Activated CD4-positive, alpha-beta T cell treated with anti-CD3 and anti-CD28 coated beads for 1 hour (primary cell): ENCODE results near the gene PTPRN2.

Experiments used
- DNase-seq: peaks from one replicate; pipeline ENCODE4 v3.0.0-alpha.2; 2020

Gene PTPRN2

DNA sequence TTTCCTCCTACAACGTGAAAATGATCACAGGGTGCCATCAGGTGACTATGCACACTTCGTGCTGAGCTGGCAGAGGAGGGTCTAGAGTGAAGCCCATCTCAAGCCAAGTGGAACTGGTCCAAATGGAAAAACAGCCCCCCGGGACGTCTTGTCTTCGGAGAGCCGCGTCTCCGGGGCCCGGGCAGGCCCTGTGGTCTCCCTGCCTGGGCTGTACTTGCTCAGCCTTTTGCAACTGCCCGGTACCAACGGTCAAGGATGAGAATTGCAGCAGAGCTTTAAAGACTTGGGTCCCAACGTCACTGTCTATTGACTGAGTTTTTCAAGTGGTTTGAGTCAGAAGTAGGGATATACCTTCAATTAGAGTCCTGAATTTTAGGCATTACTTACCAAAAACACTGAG, 315.5 kb downstream of the PTPRN2 start:
- no peak for DNase-seq

DNA sequence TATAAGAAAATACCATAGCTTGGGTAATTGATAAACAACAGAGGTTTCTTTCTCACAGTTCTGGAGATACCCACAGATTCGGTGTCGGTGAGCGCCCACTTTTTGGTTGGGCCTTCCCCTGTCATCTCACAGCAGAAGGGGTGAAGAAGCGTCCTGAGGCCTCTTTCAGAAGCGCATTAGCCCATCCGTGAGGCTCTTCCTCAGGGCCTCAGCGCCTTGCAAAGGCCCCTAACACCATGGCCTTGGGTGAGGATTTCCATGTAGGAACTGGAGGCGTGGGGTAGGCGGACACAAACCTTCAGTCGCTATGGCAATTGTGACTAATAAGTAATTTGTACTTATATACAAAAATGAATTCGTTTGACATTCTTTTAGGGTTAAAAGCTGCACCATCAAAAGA, 316.0 kb downstream of the PTPRN2 start:
- no peak for DNase-seq

DNA sequence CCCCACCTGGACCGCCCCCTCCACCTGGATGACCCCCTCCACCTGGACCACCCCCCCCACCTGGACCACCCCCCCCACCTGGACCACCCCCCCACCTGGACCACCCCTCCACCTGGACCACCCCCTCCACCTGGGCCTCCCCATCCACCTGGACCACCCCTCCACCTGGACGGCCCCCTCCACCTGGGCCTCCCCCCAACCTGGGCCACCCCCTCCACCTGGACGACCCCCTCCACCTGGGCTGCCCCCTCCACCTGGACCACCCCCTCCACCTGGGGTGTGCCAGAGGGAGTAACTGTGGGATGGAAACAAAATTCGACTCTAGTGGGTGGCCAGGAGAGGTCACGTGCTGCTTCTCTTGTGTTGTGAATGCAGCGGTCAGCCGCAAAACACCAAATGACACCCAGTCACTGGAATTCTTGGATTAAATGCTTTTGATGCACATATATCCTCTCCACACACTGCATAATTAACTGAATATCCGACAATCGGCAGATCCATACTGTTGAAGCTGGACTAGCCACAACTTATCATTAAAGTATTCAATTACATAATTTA, 316.7 kb downstream of the PTPRN2 start:
- DNase-seq: no peak

DNA sequence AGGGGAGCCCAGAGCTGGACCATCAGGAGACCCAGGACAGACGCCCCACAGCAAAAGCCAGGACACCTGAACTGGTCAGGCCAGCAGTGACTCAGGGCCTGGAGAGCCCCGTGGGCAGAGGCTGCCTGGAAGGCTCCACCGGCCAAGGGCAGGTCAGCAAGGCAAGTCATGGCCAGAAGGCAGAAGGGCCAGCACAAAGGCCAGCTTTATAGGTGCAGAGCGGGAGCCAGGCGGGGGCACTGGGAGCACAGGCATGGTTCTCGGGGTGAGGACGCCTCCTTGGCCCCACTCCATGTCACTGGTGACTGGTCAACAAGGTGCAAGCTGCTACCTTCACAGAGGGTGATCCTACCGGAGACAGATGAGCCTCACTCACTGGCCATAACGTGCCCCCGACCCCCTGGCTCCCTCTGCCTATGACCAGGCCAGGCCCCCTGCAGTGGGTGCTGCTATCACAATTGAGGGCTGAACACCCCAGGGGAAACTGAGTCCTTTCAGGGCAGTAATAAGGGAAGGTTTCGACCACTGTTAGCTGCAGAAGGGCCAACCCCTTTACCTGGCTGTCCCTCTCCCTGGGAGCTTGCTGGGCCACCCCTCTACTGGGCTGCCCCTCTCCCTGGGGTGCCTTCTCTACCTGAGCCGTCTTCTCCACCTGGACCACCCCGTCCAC, 317.4 kb downstream of the PTPRN2 start:
- DNase-seq: no peak

DNA sequence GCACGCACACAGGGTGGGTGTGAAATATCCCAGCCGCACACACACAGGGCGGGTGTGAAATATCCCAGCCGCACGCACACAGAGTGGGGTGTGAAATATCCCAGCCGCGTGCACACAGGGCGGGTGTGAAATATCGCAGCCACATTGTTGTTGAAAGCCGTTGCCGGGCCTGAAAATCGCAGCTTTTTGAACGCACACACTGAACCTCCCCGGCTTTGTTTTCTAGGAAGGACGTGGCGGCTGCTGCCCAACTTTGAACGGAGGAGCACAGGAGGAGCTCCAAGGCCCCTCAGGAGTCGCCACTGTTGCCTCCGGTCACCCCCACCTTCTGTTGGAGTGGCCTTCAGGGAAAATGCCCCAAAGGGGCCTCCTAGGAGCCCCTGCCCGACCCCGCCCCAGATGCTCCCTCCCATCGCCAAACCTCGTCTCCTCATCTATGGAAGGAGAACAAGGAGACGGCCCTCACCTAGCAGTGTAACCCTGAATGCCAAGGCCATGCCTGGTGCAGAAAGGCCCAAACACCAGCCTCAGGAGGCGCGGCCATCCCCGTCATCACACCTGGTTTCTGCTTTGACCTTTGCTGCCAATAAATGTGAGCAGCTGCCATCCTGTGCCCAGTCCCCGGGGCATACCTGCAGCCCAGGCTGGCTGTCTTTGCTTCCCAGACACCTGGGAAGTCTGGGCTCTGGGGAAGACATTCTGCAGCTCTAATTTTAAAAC, 318.6 kb downstream of the PTPRN2 start:
- DNase-seq: no peak

DNA sequence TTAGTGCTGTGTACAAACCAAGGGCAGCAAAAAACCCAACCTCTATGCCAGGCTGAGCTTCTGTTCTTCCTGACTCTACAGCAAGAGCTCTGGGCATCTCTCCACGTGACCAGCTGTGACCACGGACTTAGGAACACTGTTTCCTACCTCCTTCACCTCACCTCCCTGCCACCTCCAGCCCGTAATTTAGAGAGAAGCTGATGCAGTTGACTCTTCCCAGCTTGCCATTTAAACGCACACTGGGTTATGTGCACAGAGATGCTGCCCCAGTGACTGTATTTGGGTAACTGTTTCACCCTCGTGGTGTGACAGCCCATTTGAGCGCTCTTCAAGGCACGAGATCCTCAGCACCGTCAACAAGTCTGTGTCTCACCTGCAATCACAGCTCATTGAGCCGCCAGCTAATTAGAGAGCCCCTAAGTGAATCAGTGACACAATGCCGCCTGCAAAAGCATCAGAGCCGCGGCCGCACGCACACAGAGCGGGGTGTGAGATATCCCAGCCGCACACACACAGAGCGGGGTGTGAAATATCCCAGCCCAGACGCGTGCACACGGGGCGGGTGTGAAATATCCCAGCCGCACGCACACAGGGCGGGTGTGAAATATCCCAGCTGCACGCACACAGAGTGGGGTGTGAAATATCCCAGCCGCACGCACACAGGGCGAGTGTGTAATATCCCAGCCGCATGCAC, 319.7 kb downstream of the PTPRN2 start:
- no peak for DNase-seq

DNA sequence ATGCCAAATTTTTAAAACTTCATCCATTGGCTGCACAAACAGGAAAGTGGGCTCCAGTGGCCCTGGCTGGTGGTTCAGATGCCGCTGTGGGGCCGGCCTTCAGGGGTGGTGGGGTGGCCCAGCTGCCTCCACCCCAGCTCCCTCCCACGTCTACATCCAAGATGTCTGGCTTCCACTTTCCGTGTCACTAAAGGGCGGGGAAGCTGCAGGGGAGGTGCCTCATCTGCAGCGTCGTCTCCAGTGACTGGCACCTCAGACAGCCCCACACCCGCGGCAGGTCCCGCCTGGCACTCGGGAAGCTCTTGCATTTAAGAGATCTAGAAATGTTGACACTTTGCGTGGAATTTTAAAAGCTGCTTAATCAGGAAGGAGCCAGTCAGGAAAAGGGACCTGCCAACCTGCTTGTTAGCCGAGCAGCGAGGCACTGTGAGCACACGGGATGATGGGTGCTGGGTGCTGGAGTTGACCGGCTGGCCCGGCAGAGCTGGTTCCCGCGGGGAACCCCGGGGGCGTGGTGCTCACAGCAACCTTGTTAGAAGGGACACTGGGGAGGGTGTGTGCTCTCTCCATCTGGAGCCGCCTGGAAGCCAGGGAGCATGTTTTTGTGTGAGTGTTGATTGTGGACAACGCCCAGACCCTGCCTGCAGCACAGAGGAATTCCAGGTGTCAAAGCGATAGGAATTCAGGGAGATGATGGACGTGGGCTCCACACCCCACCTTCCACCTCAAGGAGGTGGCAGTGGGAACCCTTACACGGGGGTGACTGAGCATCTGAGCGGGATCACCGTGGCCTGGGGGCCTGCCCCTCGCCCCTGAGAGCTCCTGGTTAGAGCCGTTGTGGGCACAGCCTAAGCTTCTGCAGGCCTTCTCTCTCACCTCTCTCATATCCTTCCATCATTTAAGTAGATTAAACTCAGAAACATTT, 320.5 kb downstream of the PTPRN2 start:
- DNase-seq: no peak

DNA sequence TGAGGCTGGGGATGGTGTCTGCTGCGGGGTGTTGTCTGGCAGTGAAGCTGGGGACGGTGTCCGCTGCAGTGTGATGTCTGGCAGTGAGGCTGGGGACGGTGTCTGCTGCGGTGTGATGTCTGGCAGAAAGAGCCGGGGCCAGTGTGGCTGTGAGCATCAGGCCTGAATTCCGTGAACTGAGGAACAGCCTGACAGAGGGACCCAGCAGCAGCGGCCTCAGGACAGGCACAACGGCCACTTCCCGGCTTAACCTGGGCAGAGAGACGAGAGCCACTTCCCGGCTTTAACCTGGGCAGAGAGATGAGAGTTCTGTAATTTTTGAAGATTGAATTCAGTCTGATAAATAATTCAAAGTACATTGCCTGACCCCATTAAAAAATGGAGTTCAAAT, 321.2 kb downstream of the PTPRN2 start:
- DNase-seq: no peak

DNA sequence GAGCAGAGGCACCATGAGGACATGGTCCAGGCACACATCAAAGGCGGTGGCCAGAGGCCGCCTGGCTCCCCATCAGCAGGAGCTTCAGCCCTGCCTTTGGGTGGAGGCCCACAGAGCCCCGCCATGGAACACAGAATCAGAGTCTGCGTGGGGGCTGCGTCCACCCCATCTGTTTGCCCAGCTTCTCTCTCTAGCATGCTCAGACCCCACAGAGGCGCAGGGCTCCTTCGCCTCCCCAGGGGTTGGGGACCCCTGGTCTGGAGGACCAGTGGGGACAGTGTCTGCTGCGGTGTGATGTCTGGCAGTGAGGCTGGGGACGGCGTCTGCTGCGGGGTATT, 321.9 kb downstream of the PTPRN2 start:
- no peak for DNase-seq

DNA sequence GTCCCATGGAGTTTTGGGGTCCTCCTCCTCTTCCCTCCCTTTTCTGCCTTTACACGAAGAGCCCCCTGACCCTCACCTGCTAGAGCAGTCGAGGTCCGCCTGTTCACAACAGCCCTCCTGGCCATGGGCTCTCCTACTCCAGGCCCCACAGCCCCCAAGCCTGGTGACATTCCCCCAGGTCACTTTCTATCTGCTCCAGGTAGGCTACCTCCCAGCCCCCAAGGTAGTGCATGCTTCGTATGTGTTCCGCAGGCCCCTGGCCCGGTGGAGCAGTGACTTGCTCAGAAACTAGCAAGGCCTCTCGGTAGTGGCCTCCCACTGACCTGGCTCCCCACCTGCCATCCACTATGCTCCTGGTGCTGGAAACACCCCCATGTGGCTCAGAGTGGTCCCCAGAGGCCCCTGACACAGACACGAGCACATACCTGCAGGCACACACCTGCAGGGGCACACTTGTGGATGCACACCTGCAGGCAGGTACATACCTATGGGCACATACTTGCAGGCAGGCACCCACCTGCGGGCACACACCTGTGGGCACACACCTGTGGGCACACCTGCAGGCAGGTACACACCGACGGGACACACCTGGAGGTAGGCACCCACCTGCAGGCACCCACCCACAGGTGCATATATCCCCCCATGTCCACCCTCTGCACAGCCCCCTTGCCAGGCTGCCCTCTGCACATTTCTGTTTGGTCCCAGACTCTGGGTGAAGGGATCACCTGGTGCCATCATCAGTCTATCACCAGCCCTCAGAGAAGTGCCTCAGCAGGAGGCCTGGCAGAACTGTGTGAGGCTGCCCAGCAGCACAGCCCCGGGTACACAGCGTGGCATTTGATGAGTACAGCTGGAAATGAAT, 322.5 kb downstream of the PTPRN2 start:
- no peak for DNase-seq

DNA sequence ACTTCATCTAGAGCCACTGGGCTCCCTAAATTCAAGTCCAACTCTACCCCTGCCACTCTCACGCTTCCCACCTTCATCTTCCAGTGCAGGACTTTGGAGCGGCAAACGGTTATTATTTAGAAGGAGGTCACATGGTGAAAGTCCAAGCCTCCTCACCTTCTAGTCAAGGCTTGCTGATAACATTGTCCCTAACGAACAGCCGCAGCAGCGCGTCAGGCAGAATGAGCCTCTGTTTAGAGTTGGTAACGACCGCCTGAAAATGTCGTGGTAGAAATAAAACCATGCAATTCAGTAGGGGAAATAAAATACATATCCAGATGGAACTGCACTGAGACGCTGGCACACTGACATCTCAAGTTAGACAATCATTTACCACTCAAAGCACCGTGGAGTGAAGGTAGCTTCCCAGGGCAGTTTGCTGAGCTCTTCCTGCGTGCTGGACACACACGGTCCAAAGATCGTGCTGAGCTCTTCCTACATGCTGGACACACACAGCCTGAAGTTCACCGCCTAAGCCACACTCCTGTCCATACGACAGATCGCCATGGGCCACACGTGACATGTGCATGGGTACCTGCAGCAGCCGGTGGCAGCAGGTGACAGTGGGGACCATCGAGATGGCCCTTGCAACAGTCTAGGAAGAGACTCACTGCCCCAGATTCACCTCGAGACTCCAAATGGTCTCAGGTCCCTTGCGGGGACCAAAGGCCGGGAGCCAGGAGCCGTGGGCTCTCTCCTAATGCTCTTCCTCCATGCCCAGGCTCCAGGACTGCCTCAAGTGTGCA, 323.5 kb downstream of the PTPRN2 start:
- no peak for DNase-seq

DNA sequence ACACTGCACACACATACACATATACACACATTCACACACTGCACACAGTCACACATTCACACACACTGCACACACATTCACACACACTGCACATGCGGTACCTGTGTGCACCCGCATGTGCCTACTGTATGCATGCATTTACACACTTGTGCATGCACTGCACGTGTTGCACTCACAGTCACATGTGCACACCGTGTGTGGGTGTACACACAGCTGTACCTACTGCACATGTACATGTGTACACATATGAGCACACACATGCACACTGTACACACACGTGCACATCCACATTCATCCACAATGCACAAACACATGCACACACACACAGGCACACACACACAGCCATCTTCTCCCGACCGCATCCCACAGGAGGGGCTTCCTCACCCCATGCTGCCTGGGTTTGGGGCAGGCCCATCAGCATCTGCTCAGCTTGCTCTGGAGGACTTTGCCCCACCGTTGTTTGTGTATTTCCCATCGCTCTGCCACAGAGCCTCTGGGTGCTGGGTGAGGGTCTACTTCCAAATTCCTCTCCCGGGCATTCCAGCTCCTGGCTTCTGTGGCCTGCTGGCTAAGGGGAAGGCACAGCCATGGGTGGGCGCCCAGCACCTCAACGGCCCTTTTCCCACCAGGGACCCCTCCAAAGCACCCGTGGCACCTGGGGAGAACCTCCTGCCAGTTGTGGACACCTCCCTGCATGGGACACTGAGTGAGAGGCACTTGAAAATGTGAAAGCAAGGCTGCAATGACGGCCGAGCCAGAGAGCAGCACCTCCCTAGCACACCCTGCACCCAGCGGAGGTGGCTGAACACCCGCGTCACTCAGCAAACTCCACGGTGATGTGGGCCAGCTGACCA, 324.3 kb downstream of the PTPRN2 start:
- no peak for DNase-seq

DNA sequence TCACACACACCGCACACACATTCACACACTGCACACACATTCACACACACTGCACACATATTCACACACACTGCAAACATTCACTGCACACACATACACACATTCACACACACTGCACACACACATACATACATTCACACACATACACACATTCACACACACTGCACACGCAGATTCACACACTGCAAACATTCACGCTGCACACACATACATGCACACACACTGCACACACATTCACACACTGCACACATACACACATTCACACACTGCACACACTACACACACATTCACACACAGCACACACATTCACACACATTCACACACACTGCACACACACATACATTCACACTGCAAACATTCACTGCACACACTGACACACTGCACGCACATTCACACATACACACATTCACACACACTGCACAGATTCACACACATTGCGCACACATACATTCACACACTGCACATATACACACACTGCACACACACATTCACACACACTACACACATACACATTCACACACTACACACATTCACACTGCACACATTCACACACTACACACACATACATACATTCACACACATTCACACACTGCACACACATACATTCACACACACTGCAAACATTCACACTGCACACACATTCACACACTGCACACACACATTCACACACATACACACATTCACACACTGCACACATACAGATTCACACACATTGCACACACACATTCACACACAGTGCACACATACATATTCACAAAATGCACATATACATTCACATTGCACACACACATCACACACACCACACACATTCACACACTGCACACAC, 325.1 kb downstream of the PTPRN2 start:
- DNase-seq: no peak

DNA sequence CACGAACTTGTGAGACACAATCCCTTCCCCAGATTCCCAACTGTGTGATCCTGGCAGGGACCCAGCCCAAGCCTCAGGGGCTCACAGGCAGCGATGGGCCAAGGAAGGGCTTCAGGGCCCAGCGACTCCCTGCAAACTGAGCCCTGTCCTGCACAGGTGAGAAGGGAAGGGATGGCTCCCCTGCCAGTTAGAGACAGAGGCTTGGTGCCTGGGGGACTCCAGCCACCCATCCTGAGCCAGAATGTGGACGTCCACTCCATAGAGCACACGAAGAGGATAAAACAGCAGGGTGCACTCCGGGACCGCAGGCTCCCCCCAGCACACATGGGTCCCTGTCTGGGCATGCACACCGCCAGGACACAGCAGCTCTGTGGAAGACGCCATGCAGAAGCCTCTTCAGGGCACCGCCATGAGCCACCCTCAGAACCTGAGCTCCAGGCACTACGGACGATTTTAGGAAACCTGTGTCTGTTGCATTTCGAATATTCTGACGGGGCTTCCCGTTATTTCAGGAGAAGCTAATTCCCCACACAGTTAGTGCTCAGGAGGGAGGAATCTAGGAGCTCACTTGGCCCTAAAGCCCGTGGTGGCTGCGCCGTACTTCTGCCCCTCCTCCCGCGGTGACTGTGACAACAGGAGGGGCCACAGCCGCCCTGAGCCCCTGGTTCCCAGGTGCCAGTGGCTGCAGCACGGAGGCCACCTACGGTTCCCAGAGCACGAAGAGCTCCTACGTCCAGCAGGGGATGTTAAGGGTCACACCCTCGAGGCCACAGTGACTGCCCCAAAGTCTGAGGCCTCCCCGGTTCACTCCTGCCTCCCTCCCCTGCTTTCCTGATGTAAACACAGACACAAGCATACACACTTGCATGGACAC, 326.0 kb downstream of the PTPRN2 start:
- DNase-seq: no peak

DNA sequence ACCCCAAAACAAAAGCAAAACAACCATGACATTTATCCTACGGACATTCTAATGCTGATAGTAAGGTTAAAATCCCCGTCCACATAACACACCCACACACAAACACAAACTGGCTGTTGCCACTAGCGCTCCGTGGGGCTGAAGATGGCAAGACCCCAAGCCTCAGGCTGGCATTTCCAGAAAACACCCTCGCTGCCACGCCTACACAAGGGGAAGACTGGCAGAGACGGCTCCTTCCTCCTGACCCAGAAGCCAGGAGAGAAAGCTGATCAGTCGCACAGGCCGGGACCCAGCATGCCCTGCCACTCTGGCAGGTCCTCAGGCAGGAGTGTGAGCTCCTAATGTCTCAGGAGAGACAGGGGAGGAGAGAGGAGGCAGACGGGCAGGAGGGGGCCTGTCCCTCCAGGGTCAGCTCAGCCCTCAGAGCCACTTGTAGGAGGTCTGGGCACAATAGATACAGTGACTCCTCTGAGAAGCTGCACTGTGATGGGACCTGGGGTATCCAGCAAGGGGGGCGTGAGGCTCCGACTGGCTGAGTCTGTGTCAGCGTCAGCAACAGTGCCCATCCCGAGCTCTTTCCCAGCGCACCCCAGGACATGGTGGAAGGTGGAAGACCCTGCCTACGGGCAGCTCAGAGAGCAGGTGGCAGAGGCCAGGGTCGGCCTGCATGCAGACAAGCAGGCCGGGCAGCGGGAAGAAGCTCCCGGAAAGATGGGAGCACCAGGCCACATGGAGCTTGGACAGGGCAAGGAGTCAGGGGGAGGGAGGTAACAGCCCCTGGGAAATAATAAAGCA, 326.9 kb downstream of the PTPRN2 start:
- DNase-seq: no peak

DNA sequence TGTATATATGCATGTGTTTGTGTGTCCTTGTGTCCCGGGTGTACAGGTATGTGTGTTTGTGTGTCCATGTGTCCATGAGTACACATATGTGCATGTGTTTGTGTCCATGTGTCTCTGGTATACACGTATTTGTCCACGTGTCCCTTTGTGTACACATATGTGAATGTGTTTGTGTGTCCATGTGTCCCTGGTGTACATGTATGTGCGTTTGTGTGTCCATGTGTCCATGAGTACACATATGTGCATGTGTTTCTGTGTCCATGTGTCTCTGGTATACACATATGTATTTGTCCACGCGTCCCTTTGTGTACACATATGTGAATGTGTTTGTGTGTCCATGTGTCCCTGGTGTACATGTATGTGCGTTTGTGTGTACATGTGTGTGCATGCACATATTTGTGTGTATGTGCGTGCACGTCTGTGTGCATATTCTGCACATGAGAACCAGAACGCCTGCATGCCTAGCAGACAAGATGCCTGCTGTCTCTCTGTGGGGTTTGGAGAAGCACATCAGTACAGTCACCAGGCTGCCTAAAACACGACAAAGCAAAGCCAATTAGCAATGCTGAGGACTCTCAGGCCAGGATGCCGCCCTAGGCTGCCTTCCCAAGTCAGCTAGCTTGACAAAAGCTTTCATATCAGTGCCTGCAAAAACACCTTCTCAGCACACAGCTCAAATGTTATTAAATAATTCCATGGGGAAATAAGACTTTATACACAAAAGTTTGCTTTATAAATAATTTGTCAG, 327.8 kb downstream of the PTPRN2 start:
- DNase-seq: no peak

DNA sequence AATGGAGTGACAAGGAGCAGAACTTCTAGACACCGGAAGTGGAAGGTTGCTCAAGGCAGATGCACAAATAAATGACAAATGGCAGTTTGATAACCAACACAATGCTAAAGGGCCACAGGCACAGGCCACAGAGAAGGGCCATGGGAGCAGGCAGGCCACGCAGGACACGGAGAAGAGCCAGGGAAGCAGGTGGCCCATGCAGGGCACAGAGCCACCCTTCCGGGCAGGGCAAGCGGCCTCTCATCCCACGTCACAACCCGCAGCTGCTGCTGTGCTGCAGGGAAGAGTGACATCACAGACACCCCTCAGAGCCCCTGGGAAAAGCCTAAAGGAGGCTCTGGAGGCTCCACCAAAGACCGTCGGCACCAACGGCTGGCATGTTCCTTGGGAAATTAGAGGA, 328.5 kb downstream of the PTPRN2 start:
- no peak for DNase-seq
